D341Med (cell line): ENCODE results near the gene OXLD1.

Experiments
- DNase-seq: peaks from one replicate; pipeline ENCODE4 v3.0.0; 2012; ENCODE audit warnings: low spot score

The OXLD1 gene

GRCh38 chr17:81701288-81702071 is 35.1 kb upstream of the OXLD1 start:
- DNase-seq = no peak

- no peak for DNase-seq
Observed at GRCh38 chr17:81700353-81701287, 34.2 kb upstream of the OXLD1 start.

GRCh38 chr17:81697261-81698044 is 31.0 kb upstream of the OXLD1 start:
- DNase-seq = no peak

- no peak for DNase-seq
Observed at GRCh38 chr17:81696218-81696941, 30.0 kb upstream of the OXLD1 start.

GRCh38 chr17:81695801-81696200 is 29.4 kb upstream of the OXLD1 start:
- no peak for DNase-seq

- DNase-seq = no peak
Observed at GRCh38 chr17:81695211-81695610, 28.8 kb upstream of the OXLD1 start.

GRCh38 chr17:81694810-81695209 is 28.4 kb upstream of the OXLD1 start:
- DNase-seq = no peak

GRCh38 chr17:81693509-81694210 is 27.3 kb upstream of the OXLD1 start:
- DNase-seq = peak; percentile 75

- DNase-seq = no peak
Observed at GRCh38 chr17:81691608-81692007, 25.2 kb upstream of the OXLD1 start.

GRCh38 chr17:81691196-81691595 is 24.8 kb upstream of the OXLD1 start:
- DNase-seq = no peak

- no peak for DNase-seq
Observed at GRCh38 chr17:81690549-81690948, 24.1 kb upstream of the OXLD1 start.

- no peak for DNase-seq
Observed at GRCh38 chr17:81690066-81690465, 23.7 kb upstream of the OXLD1 start.

- DNase-seq = no peak
Observed at GRCh38 chr17:81688616-81689015, 22.2 kb upstream of the OXLD1 start.

- peak; percentile 58 for DNase-seq
Observed at GRCh38 chr17:81687770-81688541, 21.6 kb upstream of the OXLD1 start.

- no peak for DNase-seq
Observed at GRCh38 chr17:81686614-81687013, 20.2 kb upstream of the OXLD1 start.

- no peak for DNase-seq
Observed at GRCh38 chr17:81685108-81685507, 18.7 kb upstream of the OXLD1 start.

GRCh38 chr17:81684442-81684911 is 18.1 kb upstream of the OXLD1 start:
- DNase-seq = no peak

- DNase-seq = peak; percentile 100
Observed at GRCh38 chr17:81683584-81684441, 17.4 kb upstream of the OXLD1 start, which contains the start of the genes ARL16 and HGS. ARL16 (minus strand) TSS chr17:81683797; CDS start chr17:81683753, 44 bp downstream. HGS (plus strand) TSS chr17:81684011; CDS start chr17:81684067, 56 bp downstream.

- no peak for DNase-seq
Observed at GRCh38 chr17:81683208-81683583, 16.8 kb upstream of the OXLD1 start.
